Chondrocyte (in vitro differentiated cells): Measurements from ENCODE around the gene SEC14L5. TPM values are rescaled to one million over a fixed set of nuclear protein-coding genes. Genes with fewer than 3 reads are reported as not detected.

Source experiments
- DNase-seq: peaks from one replicate; pipeline ENCODE4 v3.0.0; 2021; ENCODE audit warnings: mixed read lengths, low spot score
- H3K27ac Mint-ChIP-seq: one replicate; pipeline ENCODE4 v1.8.0; 2021; ENCODE audit warnings: mild to moderate bottlenecking, moderate library complexity, mixed read lengths; ENCODE audit not compliant: unreplicated experiment
- H3K27me3 Mint-ChIP-seq: 2 replicates; pipeline ENCODE4 v1.8.0; 2021; ENCODE audit warnings: low read depth, mixed read lengths
- H3K36me3 Mint-ChIP-seq: 2 replicates; pipeline ENCODE4 v1.8.0; 2021; ENCODE audit warnings: low read depth, mixed read lengths
- H3K4me1 Mint-ChIP-seq: 2 replicates; pipeline ENCODE4 v1.8.0; 2021; ENCODE audit warnings: low read depth, mild to moderate bottlenecking, mixed read lengths
- H3K4me3 Mint-ChIP-seq: one replicate; pipeline ENCODE4 v1.8.0; 2021; ENCODE audit warnings: mild to moderate bottlenecking, moderate library complexity, mixed read lengths; ENCODE audit not compliant: unreplicated experiment
- H3K9me3 Mint-ChIP-seq: 2 replicates; pipeline ENCODE4 v1.8.0; 2021; ENCODE audit warnings: low read depth, mixed read lengths
- CTCF ChIP-seq: fragments of 200-600 bp; sonication (generic); IDR thresholded peaks from 2 replicates; pipeline ENCODE4 v1.5.0; 2021; ENCODE audit warnings: antibody characterized with exemption, mild to moderate bottlenecking, moderate library complexity
- total RNA-seq: library from RNA; stranded (reverse); gene quantifications from 3 replicates; pipeline ENCODE4 v1.2.1, GENCODE V29; 2021

Gene SEC14L5
- total RNA-seq, 1 donor from 2014 or later = not detected

GRCh38 chr16:4918781-4919251 is 39.3 kb upstream of the SEC14L5 start:
- Mint-ChIP-seq H3K4me3 (no peak overlapping the region), H3K9me3 (no peaks in the 10 kb centered on the region), H3K36me3 (no peaks in the 10 kb centered on the region), H3K27ac (no peak overlapping the region), H3K4me1 (peaks cover 17% of the 10 kb centered on the region), H3K27me3 (peaks cover 8% of the 10 kb centered on the region)
- TF ChIP-seq CTCF = no peak
- no peak for DNase-seq

- DNase-seq = no peak
- Mint-ChIP-seq H3K4me1 (peaks cover 10% of the 10 kb centered on the region), H3K9me3 (no peaks in the 10 kb centered on the region), H3K36me3 (no peaks in the 10 kb centered on the region), H3K27ac (no peak overlapping the region), H3K27me3 (peaks cover 15% of the 10 kb centered on the region), H3K4me3 (no peak overlapping the region)
- no peak for TF ChIP-seq CTCF
These were observed 37.3 kb upstream of the SEC14L5 start for GRCh38 chr16:4920826-4921225.

- no peak for DNase-seq
- TF ChIP-seq CTCF = no peak
- Mint-ChIP-seq H3K27ac (no peak overlapping the region), H3K9me3 (peaks cover 11% of the 10 kb centered on the region), H3K4me1 (no peaks in the 10 kb centered on the region), H3K27me3 (peaks cover 15% of the 10 kb centered on the region), H3K36me3 (peaks cover 8% of the 10 kb centered on the region), H3K4me3 (no peak overlapping the region)
These were observed 35.3 kb upstream of the SEC14L5 start for GRCh38 chr16:4922721-4923342.

GRCh38 chr16:4923853-4924252 is 34.3 kb upstream of the SEC14L5 start:
- Mint-ChIP-seq H3K27me3 (peaks cover 15% of the 10 kb centered on the region), H3K9me3 (peaks cover 11% of the 10 kb centered on the region), H3K27ac (no peak overlapping the region), H3K4me1 (no peaks in the 10 kb centered on the region), H3K4me3 (no peak overlapping the region), H3K36me3 (peaks cover 8% of the 10 kb centered on the region)
- DNase-seq = no peak
- TF ChIP-seq CTCF = no peak

- H3K27ac Mint-ChIP-seq = no peak overlapping the region
- no peak overlapping the region for H3K4me3 Mint-ChIP-seq
These were observed 33.4 kb upstream of the SEC14L5 start for GRCh38 chr16:4924593-4925292.

More at GRCh38 chr16:4924593-4925292, 33.4 kb upstream of the SEC14L5 start:
- Mint-ChIP-seq H3K27me3 (peaks cover 15% of the 10 kb centered on the region), H3K9me3 (peaks cover 11% of the 10 kb centered on the region), H3K36me3 (peaks cover 8% of the 10 kb centered on the region), H3K4me1 (no peaks in the 10 kb centered on the region)
- no peak for DNase-seq
- TF ChIP-seq CTCF = no peak
